Measurements from ENCODE around the gene CCL13. TPM values are rescaled to one million over a fixed set of nuclear protein-coding genes. Genes with fewer than 3 reads are reported as not detected.
"Not testable (repeated sequence)": the region's sequence is repeated elsewhere in the genome, so short reads cannot be mapped to it uniquely, and the experiment has no call there.

Gene CCL13
- not detected for polyA plus RNA-seq

DNA sequence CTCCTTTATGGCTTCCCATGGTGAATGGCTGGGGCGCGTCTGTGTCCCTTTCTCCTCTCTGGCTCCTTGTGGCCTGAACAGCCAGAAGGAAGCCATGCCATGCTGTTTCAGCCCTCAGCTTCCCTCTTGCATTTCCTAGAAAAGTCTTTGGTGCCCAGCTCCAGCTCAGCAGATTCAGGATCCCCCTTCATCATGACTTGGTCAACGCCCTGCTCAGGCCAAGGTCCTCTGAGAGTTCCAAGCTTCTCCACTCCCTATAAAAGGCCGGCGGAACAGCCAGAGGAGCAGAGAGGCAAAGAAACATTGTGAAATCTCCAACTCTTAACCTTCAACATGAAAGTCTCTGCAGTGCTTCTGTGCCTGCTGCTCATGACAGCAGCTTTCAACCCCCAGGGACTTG, at the start of gene CCL13:
TSS of gene CCL13 (plus strand) at position 287 of the 400 bp plus-strand sequence. CDS start at position 334, 47 bp downstream.
- Mint-ChIP-seq H3K4me1 (no peaks in the 10 kb centered on the region), H3K4me3 (no peak within 1 kb of the TSS), H3K36me3 (no peaks in the 10 kb centered on the region), H3K9me3 (peaks cover 0 to 5% (median 2%) of the 10 kb centered on the region in 3 donors), H3K27me3 (no peaks in the 10 kb centered on the region), H3K27ac (no peak within 1 kb of the TSS)

DNA sequence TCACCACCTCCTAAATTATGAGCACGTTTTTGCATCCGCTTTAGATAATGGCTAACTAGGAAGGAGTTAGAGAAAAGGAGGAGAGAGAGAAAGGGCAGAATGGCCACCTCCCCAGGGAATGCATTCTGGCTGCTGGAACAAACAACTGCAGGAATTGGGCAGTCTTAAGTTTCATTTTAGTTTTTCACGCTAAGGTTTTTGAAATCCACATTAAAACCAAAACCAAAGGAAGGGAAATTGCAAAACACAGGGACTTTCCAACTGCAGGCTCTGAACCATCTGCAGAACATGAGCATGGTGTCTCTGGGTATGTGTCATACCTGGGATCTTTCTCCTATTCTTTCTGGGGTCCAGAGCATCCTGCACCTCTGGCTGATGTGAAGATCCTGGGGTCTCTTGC, 49.2 kb upstream of the CCL13 start:
- Mint-ChIP-seq H3K4me1 (no peaks in the 10 kb centered on the region), H3K4me3 (no peak overlapping the region), H3K27ac (no peak overlapping the region)

DNA sequence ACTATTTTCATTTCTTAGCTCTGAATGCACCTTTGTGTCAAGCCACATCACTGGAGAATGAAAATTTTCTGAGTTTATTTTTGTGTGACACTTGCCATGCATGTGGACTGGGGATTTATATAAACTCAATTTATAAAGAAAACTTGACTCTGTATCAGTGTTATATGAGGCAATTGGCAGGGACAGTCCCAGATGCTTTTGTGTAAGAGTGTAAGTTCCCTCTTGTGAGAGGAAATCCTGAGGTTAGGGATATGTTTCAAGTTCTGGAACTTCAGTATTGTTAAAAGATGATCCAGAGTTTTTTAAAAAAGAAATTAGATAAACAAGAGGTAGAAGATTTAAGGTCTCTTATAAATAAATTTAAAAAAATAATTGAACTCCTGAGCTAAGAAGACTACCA, 47.9 kb upstream of the CCL13 start:
- no peak overlapping the region for H3K27ac Mint-ChIP-seq
- H3K4me3 Mint-ChIP-seq, result peak overlapping the region in 1 of 4 donors; percentile 21
- H3K9me3 Mint-ChIP-seq, result no peaks in the 10 kb centered on the region
- H3K36me3 Mint-ChIP-seq, result no peaks in the 10 kb centered on the region
- H3K27me3 Mint-ChIP-seq, result peaks cover 18% of the 10 kb centered on the region
- H3K4me1 Mint-ChIP-seq, result no peaks in the 10 kb centered on the region

More for the DNA sequence above, 49.2 kb upstream of the CCL13 start:
- H3K36me3 Mint-ChIP-seq, result no peaks in the 10 kb centered on the region
- H3K9me3 Mint-ChIP-seq, result no peaks in the 10 kb centered on the region
- peaks cover 11% of the 10 kb centered on the region for H3K27me3 Mint-ChIP-seq

DNA sequence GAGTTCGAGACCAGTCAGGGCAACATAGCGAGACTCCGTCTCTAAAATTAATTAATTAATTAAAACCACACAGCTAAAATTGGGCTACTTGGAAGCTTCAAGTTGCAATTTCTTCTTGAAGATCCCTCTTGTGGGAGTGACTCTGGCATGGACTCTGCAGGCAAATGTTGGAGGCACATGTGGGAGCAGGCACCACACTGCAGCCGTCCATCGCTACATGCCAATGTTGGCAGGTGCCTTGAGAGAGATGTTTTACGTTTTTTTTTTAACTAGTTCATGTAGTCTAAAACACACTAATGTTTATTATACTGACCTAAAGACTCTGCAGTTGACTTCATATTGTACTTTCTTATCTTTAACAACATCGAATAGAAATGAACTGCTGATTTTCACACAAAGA, 45.0 kb upstream of the CCL13 start:
- Mint-ChIP-seq H3K27ac (no peak overlapping the region), H3K4me3 (no peak overlapping the region), H3K27me3 (peaks cover 29% of the 10 kb centered on the region), H3K9me3 (no peaks in the 10 kb centered on the region), H3K36me3 (no peaks in the 10 kb centered on the region), H3K4me1 (peaks cover 0 to 2% (median 0%) of the 10 kb centered on the region in 3 donors)

DNA sequence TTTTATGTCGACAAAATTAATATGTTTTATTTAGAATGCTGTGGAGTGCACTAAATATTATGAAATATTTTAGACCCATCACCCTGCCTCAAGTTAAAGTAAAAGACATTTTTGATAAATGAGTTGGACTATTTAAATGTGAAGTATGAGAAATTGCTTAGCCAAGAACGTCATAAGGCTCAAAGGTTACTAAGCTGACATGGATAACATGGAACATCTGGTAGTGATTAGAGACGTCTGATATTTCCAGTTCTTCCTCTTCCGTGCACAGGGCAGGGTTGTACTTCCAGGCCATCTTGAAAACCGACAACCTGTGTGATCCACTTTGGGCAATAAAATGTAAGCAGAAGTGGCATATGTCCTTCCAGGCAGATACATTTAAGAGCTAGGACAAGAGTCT, 44.2 kb upstream of the CCL13 start:
- H3K27me3 Mint-ChIP-seq, result peaks cover 32% of the 10 kb centered on the region
- H3K4me1 Mint-ChIP-seq, result peaks cover 0 to 2% (median 0%) of the 10 kb centered on the region in 3 donors
- no peaks in the 10 kb centered on the region for H3K36me3 Mint-ChIP-seq
- no peaks in the 10 kb centered on the region for H3K9me3 Mint-ChIP-seq
- H3K4me3 Mint-ChIP-seq, result no peak overlapping the region
- no peak overlapping the region for H3K27ac Mint-ChIP-seq

DNA sequence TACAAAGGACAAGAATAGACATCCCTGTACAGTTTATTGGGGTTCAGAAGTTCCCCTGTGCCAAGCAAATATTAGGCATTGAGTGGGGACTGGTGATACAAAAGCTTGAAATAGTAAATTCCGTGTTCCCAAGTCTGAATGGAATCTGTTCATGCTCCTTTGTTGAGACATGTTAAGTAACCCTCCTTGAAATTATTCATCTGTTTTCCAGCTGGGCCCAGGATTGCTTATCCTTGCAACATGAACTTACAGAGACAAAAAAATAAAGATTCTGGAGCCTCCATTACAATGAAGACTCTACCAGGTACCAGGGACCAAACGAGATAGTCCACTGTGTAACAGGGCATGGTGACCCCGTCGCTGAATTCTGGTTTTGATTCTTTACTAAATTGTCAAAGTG, 43.1 kb upstream of the CCL13 start:
- Mint-ChIP-seq H3K36me3 (no peaks in the 10 kb centered on the region), H3K27ac (peak overlapping the region in 1 of 3 donors; percentile 3), H3K27me3 (peaks cover 32% of the 10 kb centered on the region), H3K4me3 (no peak overlapping the region), H3K4me1 (peaks cover 0 to 2% (median 0%) of the 10 kb centered on the region in 3 donors), H3K9me3 (no peaks in the 10 kb centered on the region)

DNA sequence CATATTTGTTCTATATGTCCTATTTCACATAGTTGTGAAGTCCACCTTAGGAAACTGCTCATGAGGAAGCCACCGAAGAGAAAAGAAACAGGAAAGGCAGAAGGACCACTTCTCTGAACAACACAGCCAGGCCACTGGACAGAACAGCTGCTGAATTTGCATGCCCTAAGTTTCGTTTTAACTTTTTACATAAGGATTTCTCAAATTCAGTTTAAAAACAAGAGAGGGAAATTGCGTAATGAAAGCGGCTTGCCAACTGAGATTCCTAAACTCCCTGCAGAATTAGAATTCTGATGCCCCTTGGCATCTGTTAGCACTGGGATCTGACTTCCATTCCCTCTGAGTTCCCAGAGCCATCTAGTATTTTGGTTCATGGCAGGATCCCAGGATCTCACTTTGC, 42.0 kb upstream of the CCL13 start:
- Mint-ChIP-seq H3K27ac (no peak overlapping the region), H3K4me3 (no peak overlapping the region), H3K4me1 (peaks cover 0 to 2% (median 0%) of the 10 kb centered on the region in 3 donors), H3K9me3 (no peaks in the 10 kb centered on the region), H3K27me3 (peaks cover 31% of the 10 kb centered on the region), H3K36me3 (no peaks in the 10 kb centered on the region)

DNA sequence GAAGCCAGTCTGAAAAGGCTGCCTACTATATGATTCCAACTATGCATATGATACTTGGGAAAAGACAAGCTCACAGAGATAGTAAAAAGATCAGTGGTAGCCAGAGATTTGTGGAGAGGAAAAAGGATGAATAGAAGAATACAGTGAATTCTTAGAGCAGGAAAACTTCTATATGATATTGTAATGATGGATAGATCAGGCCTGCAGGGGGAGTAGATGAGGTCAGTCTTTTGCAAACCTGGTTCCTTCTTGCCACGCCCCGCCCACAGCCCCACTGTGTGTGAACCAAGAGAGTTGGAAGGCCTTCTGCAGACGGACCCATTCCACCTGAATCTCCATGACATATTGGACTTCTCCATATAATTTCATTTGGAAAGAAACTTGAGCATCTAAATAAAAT, 37.8 kb upstream of the CCL13 start:
- H3K9me3 Mint-ChIP-seq, result no peaks in the 10 kb centered on the region
- H3K27ac Mint-ChIP-seq, result peak overlapping the region in 1 of 3 donors; percentile 13
- H3K36me3 Mint-ChIP-seq, result no peaks in the 10 kb centered on the region
- H3K4me1 Mint-ChIP-seq, result peaks cover 0 to 2% (median 0%) of the 10 kb centered on the region in 3 donors
- H3K4me3 Mint-ChIP-seq, result no peak overlapping the region
- peaks cover 23% of the 10 kb centered on the region for H3K27me3 Mint-ChIP-seq

DNA sequence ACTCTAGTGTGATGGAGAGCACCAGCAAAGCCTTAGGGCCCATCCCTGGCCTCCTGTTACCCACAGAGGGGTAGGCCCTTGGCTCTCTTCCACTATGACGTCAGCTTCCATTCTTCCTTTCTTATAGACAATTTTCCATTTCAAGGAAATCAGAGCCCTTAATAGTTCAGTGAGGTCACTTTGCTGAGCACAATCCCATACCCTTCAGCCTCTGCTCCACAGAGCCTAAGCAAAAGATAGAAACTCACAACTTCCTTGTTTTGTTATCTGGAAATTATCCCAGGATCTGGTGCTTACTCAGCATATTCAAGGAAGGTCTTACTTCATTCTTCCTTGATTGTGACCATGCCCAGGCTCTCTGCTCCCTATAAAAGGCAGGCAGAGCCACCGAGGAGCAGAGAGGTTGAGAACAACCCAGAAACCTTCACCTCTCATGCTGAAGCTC, 37.2 kb upstream of the CCL13 start, which contains the start of gene CCL8:
TSS of gene CCL8 (plus strand) at position 397 of the 445 bp plus-strand sequence. CDS start 67 bp downstream, outside the sequence.
- H3K4me3 Mint-ChIP-seq, result no peak within 1 kb of the TSS
- peaks cover 2 to 5% (median 2%) of the 10 kb centered on the region in 3 donors for H3K9me3 Mint-ChIP-seq
- peak within 1 kb of the TSS in 1 of 3 donors; percentile 13 for H3K27ac Mint-ChIP-seq
- peaks cover 18% of the 10 kb centered on the region for H3K27me3 Mint-ChIP-seq
- no peaks in the 10 kb centered on the region for H3K36me3 Mint-ChIP-seq
- H3K4me1 Mint-ChIP-seq, result peaks cover 0 to 2% (median 0%) of the 10 kb centered on the region in 3 donors

DNA sequence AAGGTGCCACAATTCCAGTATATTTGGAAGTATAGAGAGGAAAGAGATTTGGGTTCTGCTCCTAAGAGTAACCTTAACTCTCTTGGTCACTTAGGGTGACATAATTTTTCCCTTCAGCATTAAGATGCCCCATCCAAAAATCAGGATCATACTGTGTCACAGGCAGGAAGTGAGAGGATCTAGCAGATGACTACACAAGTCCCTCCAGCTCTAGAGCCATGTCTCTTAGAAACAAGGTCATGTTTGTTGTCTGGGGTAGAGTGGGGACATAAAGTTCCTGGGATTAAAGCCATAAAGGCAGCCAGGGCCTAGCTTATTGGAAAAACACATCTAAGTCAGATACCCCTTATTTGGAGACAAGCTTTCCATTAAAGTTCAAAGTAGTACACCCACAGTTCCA, 34.3 kb upstream of the CCL13 start:
- peaks cover 11% of the 10 kb centered on the region for H3K27me3 Mint-ChIP-seq

DNA sequence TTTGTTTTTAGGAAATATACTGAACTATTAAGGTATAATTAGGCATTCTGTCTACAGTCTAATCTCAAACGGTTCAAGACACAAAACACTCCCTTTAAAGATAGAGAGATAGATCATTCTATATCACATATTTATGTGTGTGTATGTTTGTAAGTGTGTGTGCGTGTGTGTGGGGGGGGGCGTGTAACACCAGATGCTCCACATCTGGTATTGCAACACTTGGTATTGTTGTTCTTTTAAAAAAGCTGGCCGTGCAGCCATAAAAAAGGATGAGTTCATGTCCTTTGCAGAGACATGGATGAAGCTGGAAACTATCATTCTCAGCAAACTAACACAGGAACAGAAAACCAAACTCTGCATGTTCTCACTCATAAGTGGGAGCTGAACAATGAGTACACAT, 28.7 kb upstream of the CCL13 start:
- not testable (repeated sequence) for H3K4me3 Mint-ChIP-seq, H3K36me3 Mint-ChIP-seq, H3K4me1 Mint-ChIP-seq
- Mint-ChIP-seq H3K27ac (peak overlapping the region in 1 of 3 donors; percentile 45), H3K27me3 (peaks cover 14% of the 10 kb centered on the region), H3K9me3 (peaks cover 4 to 20% (median 13%) of the 10 kb centered on the region in 3 donors)

More for the DNA sequence above, 34.3 kb upstream of the CCL13 start:
- Mint-ChIP-seq H3K9me3 (peaks cover 4 to 20% (median 13%) of the 10 kb centered on the region in 3 donors), H3K4me1 (no peaks in the 10 kb centered on the region), H3K4me3 (no peak overlapping the region), H3K36me3 (peaks cover 1% of the 10 kb centered on the region), H3K27ac (no peak overlapping the region)

DNA sequence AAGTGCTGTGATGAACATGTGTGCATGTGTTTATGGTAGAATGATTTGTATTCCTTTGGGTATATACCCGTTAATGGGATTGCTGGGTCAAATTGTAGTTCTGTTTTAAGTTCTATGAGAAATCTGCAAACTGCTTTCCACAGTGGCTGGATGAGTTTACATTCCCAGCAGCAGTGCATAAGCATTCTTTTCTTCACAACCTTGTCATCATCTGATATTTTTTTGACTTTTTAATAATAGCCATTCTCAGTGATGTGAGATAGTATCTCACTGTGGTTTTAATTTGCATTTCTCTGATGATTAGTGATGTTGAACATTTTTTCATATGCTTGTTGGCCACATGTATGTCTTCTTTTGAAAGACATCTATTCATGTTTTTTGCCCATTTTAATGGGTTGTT, 18.6 kb upstream of the CCL13 start:
- H3K36me3 Mint-ChIP-seq, result no peaks in the 10 kb centered on the region
- peaks cover 42% of the 10 kb centered on the region for H3K27me3 Mint-ChIP-seq
- peaks cover 3 to 16% (median 3%) of the 10 kb centered on the region in 3 donors for H3K9me3 Mint-ChIP-seq
- H3K4me3 Mint-ChIP-seq, result no peak overlapping the region
- H3K27ac Mint-ChIP-seq, result no peak overlapping the region
- H3K4me1 Mint-ChIP-seq, result peaks cover 0 to 1% (median 0%) of the 10 kb centered on the region in 3 donors

DNA sequence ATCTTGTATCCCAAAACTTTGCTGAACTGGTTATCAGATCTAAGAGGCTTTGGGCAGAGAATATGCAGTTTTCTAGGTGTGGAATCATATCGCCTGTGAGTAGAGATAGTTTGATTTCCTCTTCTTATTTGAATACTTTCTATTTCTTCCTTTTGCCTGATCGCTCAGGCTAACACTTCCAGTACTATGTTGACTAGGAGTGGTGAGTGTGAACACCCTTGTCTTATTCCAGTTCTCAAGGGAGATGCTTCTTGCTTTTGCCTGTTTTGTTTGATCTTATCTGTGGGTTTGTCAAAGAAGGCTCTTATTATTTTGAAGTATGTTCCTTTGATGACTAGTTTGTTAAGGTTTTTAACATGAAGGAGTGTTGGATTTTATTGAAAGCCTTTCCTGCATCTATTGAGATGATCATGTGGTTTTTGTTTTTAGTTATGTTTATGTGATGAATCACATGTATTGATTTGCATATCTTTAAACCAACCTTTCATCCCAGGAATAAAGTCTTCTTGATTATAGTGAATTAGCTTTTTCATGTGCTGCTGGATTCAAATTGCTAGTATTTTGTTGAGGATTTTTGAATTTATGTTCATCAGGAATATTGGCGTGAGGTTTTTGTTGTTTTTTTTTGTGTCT, 17.0 kb upstream of the CCL13 start:
- Mint-ChIP-seq H3K27me3 (peaks cover 47% of the 10 kb centered on the region), H3K4me3 (no peak overlapping the region), H3K9me3 (peaks cover 2 to 15% (median 3%) of the 10 kb centered on the region in 3 donors), H3K36me3 (no peaks in the 10 kb centered on the region), H3K4me1 (peaks cover 0 to 1% (median 0%) of the 10 kb centered on the region in 3 donors), H3K27ac (no peak overlapping the region)

DNA sequence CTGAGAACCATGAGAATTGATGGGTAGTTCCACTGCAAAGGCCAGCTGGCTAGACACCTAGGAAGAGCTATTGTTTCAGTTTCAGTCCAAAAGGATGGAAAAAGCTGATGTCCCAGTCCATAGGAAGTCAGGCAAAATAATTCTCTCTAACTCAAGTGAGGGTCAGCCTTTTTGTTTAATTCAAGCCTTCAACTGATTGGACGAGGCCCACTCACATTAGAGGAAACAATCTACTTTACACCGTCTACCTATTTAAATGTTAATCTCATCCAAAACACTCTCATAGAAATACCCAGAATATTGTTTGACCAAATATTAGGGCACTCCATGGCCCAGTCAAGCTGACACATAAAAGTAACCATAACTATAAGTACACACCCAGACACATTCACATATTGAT, 14.4 kb upstream of the CCL13 start:
- H3K27ac Mint-ChIP-seq, result no peak overlapping the region
- peaks cover 47% of the 10 kb centered on the region for H3K27me3 Mint-ChIP-seq
- no peaks in the 10 kb centered on the region for H3K9me3 Mint-ChIP-seq

DNA sequence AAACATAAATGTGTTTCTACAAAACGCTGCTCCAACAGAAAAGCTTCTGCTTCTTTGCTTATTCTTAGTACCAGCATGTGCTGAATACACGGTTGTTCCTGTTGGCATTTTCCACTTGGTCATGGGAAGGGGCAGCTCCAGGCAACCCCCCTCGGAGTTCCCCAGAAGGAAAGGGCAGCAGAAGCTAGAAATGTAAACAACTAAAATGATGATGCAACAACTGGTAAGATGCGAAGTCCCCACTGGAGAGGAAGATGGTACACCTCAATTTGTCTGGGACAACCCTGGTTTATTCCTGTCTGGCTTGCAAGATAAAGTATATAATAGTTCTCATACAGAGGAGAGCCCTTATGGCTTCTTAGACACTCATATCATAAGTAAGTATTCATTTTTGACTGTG, 9.2 kb upstream of the CCL13 start:
- no peaks in the 10 kb centered on the region for H3K9me3 Mint-ChIP-seq
- H3K27ac Mint-ChIP-seq, result no peak overlapping the region
- peaks cover 21% of the 10 kb centered on the region for H3K27me3 Mint-ChIP-seq
- H3K36me3 Mint-ChIP-seq, result no peaks in the 10 kb centered on the region
- no peak overlapping the region for H3K4me3 Mint-ChIP-seq
- H3K4me1 Mint-ChIP-seq, result no peaks in the 10 kb centered on the region

More for the DNA sequence above, 14.4 kb upstream of the CCL13 start:
- Mint-ChIP-seq H3K4me1 (peaks cover 0 to 1% (median 0%) of the 10 kb centered on the region in 3 donors), H3K4me3 (no peak overlapping the region), H3K36me3 (no peaks in the 10 kb centered on the region)

DNA sequence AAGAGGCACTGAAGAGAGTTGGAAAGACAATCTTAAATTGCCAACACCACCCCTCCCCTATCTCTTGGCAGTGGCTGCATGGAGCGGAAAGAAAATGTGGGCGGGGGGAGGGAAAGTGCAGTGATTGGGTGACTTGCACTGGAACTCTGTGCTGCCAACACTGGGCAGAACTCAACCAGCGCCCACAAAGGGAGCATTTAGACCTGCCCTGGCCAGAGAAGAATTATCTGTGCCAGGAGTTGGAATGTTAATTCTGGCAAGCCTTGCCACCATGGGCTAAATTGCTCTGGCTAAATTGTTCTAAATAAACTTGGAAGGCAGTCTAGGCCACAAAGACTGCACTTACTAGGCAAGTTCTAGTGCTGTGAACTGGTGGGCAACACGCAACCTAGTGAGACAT, 6.5 kb upstream of the CCL13 start:
- Mint-ChIP-seq H3K36me3 (no peaks in the 10 kb centered on the region), H3K9me3 (peaks cover 0 to 5% (median 2%) of the 10 kb centered on the region in 3 donors), H3K27ac (no peak overlapping the region), H3K27me3 (peaks cover 5% of the 10 kb centered on the region), H3K4me3 (no peak overlapping the region), H3K4me1 (no peaks in the 10 kb centered on the region)
